ENCODE measurements around the gene PTGES3. TPM values are rescaled to one million over a fixed set of nuclear protein-coding genes. Genes with fewer than 3 reads are reported as not detected.

Gene PTGES3
- total RNA-seq, 4 donors from 2014 or later: 50.6 to 95.7 (median 67.3) TPM

DNA sequence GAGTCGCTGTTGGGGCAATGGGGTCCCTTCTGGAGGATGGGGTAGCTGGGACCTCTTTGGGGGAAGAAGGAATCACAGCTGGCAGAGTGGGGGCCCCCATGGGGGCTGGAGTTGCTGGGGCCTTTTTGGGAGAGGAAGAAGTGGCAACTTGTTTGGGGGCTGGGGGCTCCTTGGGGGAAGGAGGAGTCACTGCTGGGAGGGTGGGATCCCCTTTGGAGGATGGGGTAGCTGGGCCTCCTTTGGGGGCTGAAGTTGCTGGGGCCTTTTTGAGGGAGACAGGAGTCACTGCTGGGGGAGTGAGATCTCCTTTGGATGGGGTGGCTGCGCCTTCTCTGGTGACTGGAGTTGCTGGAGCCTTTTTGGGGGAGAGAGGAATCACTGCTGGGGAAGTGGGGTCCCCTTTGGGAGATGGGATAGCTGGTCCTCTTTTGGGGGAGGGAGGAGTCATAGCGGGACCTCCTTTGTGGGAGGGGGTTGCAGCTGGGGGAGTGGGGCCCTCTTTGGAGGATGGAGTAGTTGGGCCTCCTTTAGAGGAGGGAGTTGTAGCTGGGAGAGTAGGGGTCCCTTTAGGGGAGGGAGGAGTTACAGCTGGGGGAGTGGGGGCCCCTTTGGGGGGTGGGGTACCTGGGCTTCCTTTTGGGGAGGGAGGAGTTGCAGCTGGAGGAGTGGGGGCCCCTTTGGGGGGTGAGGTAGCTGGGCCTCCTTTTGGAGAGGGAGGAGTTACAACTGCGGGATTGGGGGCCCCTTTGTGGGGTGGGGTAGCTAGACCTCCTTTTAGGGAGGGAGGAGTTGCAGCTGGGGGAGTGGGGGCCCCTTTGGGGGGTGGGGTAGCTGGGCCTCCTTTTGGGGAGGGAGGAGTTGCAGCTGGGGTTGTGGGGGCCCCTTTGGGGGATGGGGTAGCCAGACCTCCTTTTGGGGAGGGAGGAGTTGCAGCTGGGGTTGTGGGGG is 29.1 kb upstream of the PTGES3 start:
- Histone ChIP-seq H3K27ac (no peak overlapping the region), H3K4me3 (no peak overlapping the region), H3K4me1 (peaks cover 0 to 56% (median 23%) of the 10 kb centered on the region in 4 donors), H3K9me3 (no peaks in the 10 kb centered on the region), H3K36me3 (peaks cover 0 to 87% (median 4%) of the 10 kb centered on the region in 3 donors), H3K27me3 (no peaks in the 10 kb centered on the region)
- peak in 1 of 3 donors; percentile 34 for DNase-seq
- no peak for TF ChIP-seq POLR2A (IDR thresholded peaks at IDR 0.05)
- TF ChIP-seq, protein P1, sequence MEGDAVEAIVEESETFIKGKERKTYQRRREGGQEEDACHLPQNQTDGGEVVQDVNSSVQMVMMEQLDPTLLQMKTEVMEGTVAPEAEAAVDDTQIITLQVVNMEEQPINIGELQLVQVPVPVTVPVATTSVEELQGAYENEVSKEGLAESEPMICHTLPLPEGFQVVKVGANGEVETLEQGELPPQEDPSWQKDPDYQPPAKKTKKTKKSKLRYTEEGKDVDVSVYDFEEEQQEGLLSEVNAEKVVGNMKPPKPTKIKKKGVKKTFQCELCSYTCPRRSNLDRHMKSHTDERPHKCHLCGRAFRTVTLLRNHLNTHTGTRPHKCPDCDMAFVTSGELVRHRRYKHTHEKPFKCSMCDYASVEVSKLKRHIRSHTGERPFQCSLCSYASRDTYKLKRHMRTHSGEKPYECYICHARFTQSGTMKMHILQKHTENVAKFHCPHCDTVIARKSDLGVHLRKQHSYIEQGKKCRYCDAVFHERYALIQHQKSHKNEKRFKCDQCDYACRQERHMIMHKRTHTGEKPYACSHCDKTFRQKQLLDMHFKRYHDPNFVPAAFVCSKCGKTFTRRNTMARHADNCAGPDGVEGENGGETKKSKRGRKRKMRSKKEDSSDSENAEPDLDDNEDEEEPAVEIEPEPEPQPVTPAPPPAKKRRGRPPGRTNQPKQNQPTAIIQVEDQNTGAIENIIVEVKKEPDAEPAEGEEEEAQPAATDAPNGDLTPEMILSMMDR (IDR thresholded peaks at IDR 0.05): no peak

DNA sequence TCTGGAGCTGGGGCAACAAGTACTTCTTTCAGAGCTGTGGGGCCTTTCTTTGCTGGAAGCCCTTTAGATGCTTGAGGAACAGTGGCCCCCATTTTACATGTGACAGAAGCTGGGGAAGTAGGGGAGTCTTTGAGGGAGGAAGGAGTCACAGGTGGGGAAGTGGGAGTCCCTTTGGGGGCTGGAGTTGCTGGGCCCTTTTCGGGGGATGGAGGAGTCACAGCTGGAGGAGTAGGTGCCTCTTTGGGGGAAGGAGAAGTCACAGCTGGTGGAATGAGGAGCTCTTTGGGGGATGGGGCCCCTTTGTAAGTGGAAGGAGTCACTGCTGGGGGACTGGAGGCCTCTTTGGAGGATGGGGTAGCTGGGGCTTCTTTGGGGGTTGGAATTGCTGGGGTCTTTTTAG is 28.4 kb upstream of the PTGES3 start:
- H3K4me3 ChIP-seq: no peak overlapping the region
- TF ChIP-seq, protein P1 (IDR thresholded peaks at IDR 0.05): no peak
- TF ChIP-seq POLR2A (IDR thresholded peaks at IDR 0.05): no peak
- peak in 1 of 3 donors; percentile 14 for DNase-seq
- no peaks in the 10 kb centered on the region for H3K27me3 ChIP-seq
- peaks cover 0 to 93% (median 4%) of the 10 kb centered on the region in 3 donors for H3K36me3 ChIP-seq
- H3K9me3 ChIP-seq: no peaks in the 10 kb centered on the region
- H3K27ac ChIP-seq: no peak overlapping the region
- H3K4me1 ChIP-seq: peaks cover 0 to 49% (median 19%) of the 10 kb centered on the region in 4 donors

DNA sequence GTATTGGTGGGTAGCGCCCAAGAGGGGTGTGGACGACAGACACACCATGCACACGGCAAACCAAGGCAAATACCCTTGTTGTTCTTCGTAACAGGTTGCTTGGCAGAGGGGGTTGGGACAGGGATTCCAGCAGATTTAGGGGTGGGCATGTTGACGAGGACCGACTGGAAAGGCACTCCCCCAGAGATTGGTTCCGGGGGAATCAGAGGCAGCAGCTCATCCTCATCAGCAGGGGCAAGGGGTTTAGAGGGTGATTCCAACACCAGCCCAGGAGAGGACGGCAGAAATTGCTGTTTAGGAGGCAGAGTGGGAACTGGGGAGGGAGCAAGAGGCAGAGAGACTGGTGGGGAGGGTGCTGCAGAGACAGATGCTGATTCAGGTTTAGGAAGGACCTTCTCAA is 27.7 kb upstream of the PTGES3 start:
- Histone ChIP-seq H3K4me3 (no peak overlapping the region), H3K27ac (no peak overlapping the region), H3K27me3 (no peaks in the 10 kb centered on the region), H3K9me3 (no peaks in the 10 kb centered on the region), H3K4me1 (peaks cover 0 to 42% (median 16%) of the 10 kb centered on the region in 4 donors), H3K36me3 (peaks cover 0 to 90% (median 4%) of the 10 kb centered on the region in 3 donors)
- peak in 1 of 3 donors; percentile 27 for DNase-seq
- TF ChIP-seq POLR2A (IDR thresholded peaks at IDR 0.05): no peak
- TF ChIP-seq, protein P1 (IDR thresholded peaks at IDR 0.05): no peak

DNA sequence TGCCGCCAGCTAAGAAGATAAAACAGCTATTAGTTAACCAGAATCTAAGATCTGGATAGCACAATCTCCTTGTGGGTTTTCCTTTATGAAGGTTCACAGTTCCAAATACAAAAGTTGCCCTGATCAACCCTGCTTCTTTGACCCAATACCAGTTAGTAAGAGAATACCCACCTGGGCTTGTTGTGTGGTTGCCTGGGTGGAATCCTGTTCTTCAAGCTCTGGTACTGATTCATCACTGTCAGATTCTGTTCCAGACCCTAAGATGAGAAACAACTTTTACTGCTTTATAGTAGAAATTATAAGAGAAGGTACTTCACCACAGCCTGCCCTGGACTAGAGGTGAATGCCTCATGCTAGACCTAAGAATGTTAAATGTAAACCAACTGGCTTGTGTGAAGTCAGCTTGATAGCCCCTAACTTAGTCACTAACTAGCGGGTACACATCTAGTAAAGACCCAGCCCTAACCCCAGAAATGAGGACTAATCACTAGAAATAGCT is 26.4 kb upstream of the PTGES3 start:
- H3K9me3 ChIP-seq: no peaks in the 10 kb centered on the region
- H3K36me3 ChIP-seq: peaks cover 0 to 77% (median 4%) of the 10 kb centered on the region in 3 donors
- no peaks in the 10 kb centered on the region for H3K27me3 ChIP-seq
- peaks cover 0 to 29% (median 7%) of the 10 kb centered on the region in 4 donors for H3K4me1 ChIP-seq
- DNase-seq: no peak
- no peak for TF ChIP-seq POLR2A (IDR thresholded peaks at IDR 0.05)
- TF ChIP-seq, protein P1 (IDR thresholded peaks at IDR 0.05): no peak
- H3K27ac ChIP-seq: no peak overlapping the region
- H3K4me3 ChIP-seq: no peak overlapping the region

DNA sequence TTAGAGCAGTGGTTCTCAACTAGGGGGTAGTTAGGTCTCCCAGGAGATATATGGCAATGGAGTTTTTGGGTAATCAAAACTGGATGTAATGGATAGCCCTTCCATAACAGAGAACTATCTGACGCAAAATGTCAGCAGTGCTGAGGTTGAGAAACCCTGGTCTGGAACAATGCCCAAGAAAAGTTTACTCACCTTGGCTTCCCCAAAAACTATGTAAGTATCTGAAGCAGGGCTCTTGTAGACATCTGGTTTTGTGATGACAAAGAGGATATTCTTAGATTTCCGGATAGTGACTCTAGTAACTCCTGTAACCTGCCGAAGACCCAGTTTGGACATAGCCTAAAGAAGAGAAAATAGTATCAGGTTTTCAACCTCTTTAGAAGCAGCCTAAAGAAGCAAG is 25.3 kb upstream of the PTGES3 start:
- peaks cover 0 to 17% (median 6%) of the 10 kb centered on the region in 4 donors for H3K4me1 ChIP-seq
- H3K4me3 ChIP-seq: no peak overlapping the region
- H3K27me3 ChIP-seq: no peaks in the 10 kb centered on the region
- no peaks in the 10 kb centered on the region for H3K9me3 ChIP-seq
- no peak for TF ChIP-seq POLR2A (IDR thresholded peaks at IDR 0.05)
- TF ChIP-seq, protein P1 (IDR thresholded peaks at IDR 0.05): no peak
- no peak overlapping the region for H3K27ac ChIP-seq
- H3K36me3 ChIP-seq: peaks cover 0 to 66% (median 4%) of the 10 kb centered on the region in 3 donors
- no peak for DNase-seq
